RCC 7860 (cell line): ENCODE data around the gene NTM.
A peak's percentile ranks its signal among the peaks of the same experiment; 100 is the strongest.

Experiments used
- DNase-seq: peaks from one replicate; pipeline ENCODE4 v3.0.0-alpha.2; 2015; ENCODE audit warnings: low spot score
- FAIRE-seq: peaks from 2 replicates; lab custom pipeline; 2012; peaks lifted over from hg19 to GRCh38; lab: Jason Lieb, UNC

NTM gene

GRCh38 chr11:132142554-132142953 lies 772.1 kb downstream of the NTM start:
- DNase-seq = no peak
- FAIRE-seq = no peak

GRCh38 chr11:132147464-132147863 lies 777.0 kb downstream of the NTM start:
- FAIRE-seq (no peak), DNase-seq (no peak)

GRCh38 chr11:132154781-132155180 lies 784.4 kb downstream of the NTM start:
- DNase-seq = no peak
- FAIRE-seq = no peak

- peak; percentile 35 for DNase-seq
- no peak for FAIRE-seq
Observed at GRCh38 chr11:132158091-132158490, 787.7 kb downstream of the NTM start.

GRCh38 chr11:132158696-132159095 lies 788.3 kb downstream of the NTM start:
- DNase-seq (no peak), FAIRE-seq (no peak)

- no peak for FAIRE-seq
- no peak for DNase-seq
Observed at GRCh38 chr11:132161403-132162078, 791.1 kb downstream of the NTM start.

GRCh38 chr11:132168344-132168981 lies 798.0 kb downstream of the NTM start:
- DNase-seq (no peak), FAIRE-seq (no peak)

GRCh38 chr11:132171031-132171430 lies 800.6 kb downstream of the NTM start:
- FAIRE-seq (no peak), DNase-seq (no peak)

GRCh38 chr11:132174362-132175255 lies 804.2 kb downstream of the NTM start:
- FAIRE-seq (no peak), DNase-seq (no peak)

GRCh38 chr11:132177106-132177505 lies 806.7 kb downstream of the NTM start:
- DNase-seq = no peak
- no peak for FAIRE-seq

- DNase-seq (no peak), FAIRE-seq (no peak)
Observed at GRCh38 chr11:132184079-132184478, 813.7 kb downstream of the NTM start.

GRCh38 chr11:132185726-132186592 lies 815.5 kb downstream of the NTM start:
- no peak for DNase-seq
- no peak for FAIRE-seq

GRCh38 chr11:132186699-132187098 lies 816.3 kb downstream of the NTM start:
- DNase-seq (no peak), FAIRE-seq (no peak)

- FAIRE-seq (no peak), DNase-seq (no peak)
Observed at GRCh38 chr11:132187386-132187785, 817.0 kb downstream of the NTM start.

- DNase-seq = no peak
- no peak for FAIRE-seq
Observed at GRCh38 chr11:132187814-132188213, 817.4 kb downstream of the NTM start.

- no peak for DNase-seq
- FAIRE-seq = no peak
Observed at GRCh38 chr11:132196928-132197327, 826.5 kb downstream of the NTM start.

GRCh38 chr11:132200353-132200936 lies 830.0 kb downstream of the NTM start:
- DNase-seq = no peak
- FAIRE-seq = no peak

- DNase-seq (no peak), FAIRE-seq (no peak)
Observed at GRCh38 chr11:132202621-132203020, 832.2 kb downstream of the NTM start.

- FAIRE-seq (no peak), DNase-seq (no peak)
Observed at GRCh38 chr11:132205006-132205405, 834.6 kb downstream of the NTM start.

- DNase-seq (no peak), FAIRE-seq (no peak)
Observed at GRCh38 chr11:132205496-132205895, 835.1 kb downstream of the NTM start.
